HepG2 (cell line): ENCODE data around the gene MADCAM1. TPM values are rescaled to one million over a fixed set of nuclear protein-coding genes. Genes with fewer than 3 reads are reported as not detected.

Experiments
- BRCA1 ChIP-seq: sonication (generic); formaldehyde crosslinking; IDR thresholded peaks from 2 replicates; pipeline ENCODE4 v1.4.0; 2020; ENCODE audit warnings: missing genetic modification reagents
- FOXA1 ChIP-seq, 2 experiments: fragments of 450-650 bp in 1 of 2; sonication (generic) in 1 of 2; formaldehyde crosslinking in 1 of 2; IDR thresholded peaks; 2 replicates each; pipeline versions ENCODE4 v1.4.0 to v1.6.1; 2016 to 2020; ENCODE audit warnings: missing genetic modification reagents in 1 of 2
- GABPB1 ChIP-seq: IDR thresholded peaks from 2 replicates; pipeline ENCODE4 v1.6.1; 2016; ENCODE audit warnings: mild to moderate bottlenecking, missing genetic modification reagents, moderate library complexity, missing compliant biosample characterization
- KLF6 ChIP-seq: IDR thresholded peaks from 2 replicates; pipeline ENCODE4 v1.8.0; 2016; ENCODE audit warnings: missing biosample characterization, missing genetic modification reagents
- PRMT3 ChIP-seq: sonication (generic); formaldehyde crosslinking; IDR thresholded peaks from 2 replicates; pipeline ENCODE4 v1.8.1; 2022; ENCODE audit warnings: low read depth, mild to moderate bottlenecking, moderate library complexity, missing genetic modification reagents, borderline replicate concordance
- RXRA ChIP-seq: sonication (generic); formaldehyde crosslinking; IDR thresholded peaks from 2 replicates; pipeline ENCODE4 v1.5.1; 2020; ENCODE audit warnings: missing genetic modification reagents
- SMAD3 ChIP-seq: sonication (generic); formaldehyde crosslinking; IDR thresholded peaks from 2 replicates; pipeline ENCODE4 v1.4.0; 2020; ENCODE audit warnings: missing genetic modification reagents
- SP4 ChIP-seq: sonication (generic); formaldehyde crosslinking; IDR thresholded peaks from 2 replicates; pipeline ENCODE4 v1.8.1; 2023; ENCODE audit warnings: mild to moderate bottlenecking, missing genetic modification reagents
- TRIM24 ChIP-seq: sonication (generic); formaldehyde crosslinking; IDR thresholded peaks from 2 replicates; pipeline ENCODE4 v1.8.0; 2022; ENCODE audit warnings: mild to moderate bottlenecking, missing genetic modification reagents
- ZC3H13 ChIP-seq: sonication (generic); formaldehyde crosslinking; IDR thresholded peaks from 2 replicates; pipeline ENCODE4 v1.8.1; 2023; ENCODE audit warnings: mild to moderate bottlenecking, missing genetic modification reagents, moderate library complexity
- ZFP36 ChIP-seq: fragments of 150-350 bp; IDR thresholded peaks from 2 replicates; pipeline ENCODE4 v1.6.1; 2018; ENCODE audit warnings: borderline replicate concordance, low read length, low read depth; ENCODE audit not compliant: partially characterized antibody
- ZNF331 ChIP-seq: sonication (generic); formaldehyde crosslinking; IDR thresholded peaks from 2 replicates; pipeline ENCODE4 v1.4.0; 2020; ENCODE audit warnings: missing genetic modification reagents
- ZNF556 ChIP-seq: sonication (generic); formaldehyde crosslinking; IDR thresholded peaks from 2 replicates; pipeline ENCODE4 v1.4.0; 2020; ENCODE audit warnings: mild to moderate bottlenecking, missing genetic modification reagents, borderline replicate concordance
- ZNF770 ChIP-seq: sonication (generic); formaldehyde crosslinking; IDR thresholded peaks from 2 replicates; pipeline ENCODE4 v1.5.0; 2020; ENCODE audit warnings: mild to moderate bottlenecking, missing genetic modification reagents
- polyA plus RNA-seq, 8 experiments: library from polyadenylated mRNA; depleted of rRNA in 3 of 8; stranded (reverse) in 7 of 8; unstranded in 1 of 8; fragments of >200 nt; fragmentation: Illumina TruSeq in 4 of 8; extraction: Trizol in 4 of 8; gene quantifications; 2 replicates each; pipeline versions ENCODE4 v1.2.1 to v1.2.3, GENCODE V29; 2011 to 2016; ENCODE audit warnings: low read depth in 4 of 8, missing spikeins in 1 of 8, mixed read lengths in 1 of 8; ENCODE audit not compliant: insufficient read depth in 1 of 8
- total RNA-seq, 5 experiments: library from RNA; depleted of rRNA; stranded (reverse); fragments of >200 nt; fragmentation: Illumina TruSeq; extraction: Trizol; gene quantifications; 2 replicates each; pipeline ENCODE4 v1.2.3, GENCODE V29; 2016; ENCODE audit warnings: low read depth in 1 of 5
- TF ChIP-seq, protein P1 (sequence below): sonication (generic); formaldehyde crosslinking; IDR thresholded peaks from 2 replicates; pipeline ENCODE4 v1.5.0; 2020; ENCODE audit warnings: mild to moderate bottlenecking, missing genetic modification reagents, borderline replicate concordance
- TF ChIP-seq, protein P2 (sequence below): sonication (generic); formaldehyde crosslinking; IDR thresholded peaks from 2 replicates; pipeline ENCODE4 v1.4.0; 2020; ENCODE audit warnings: mild to moderate bottlenecking, missing genetic modification reagents
- TF ChIP-seq, protein P3 (sequence below): sonication (generic); formaldehyde crosslinking; IDR thresholded peaks from 2 replicates; pipeline ENCODE4 v1.4.0; 2020; ENCODE audit warnings: missing genetic modification reagents, borderline replicate concordance

Gene MADCAM1
- total and polyA plus RNA-seq, 2 of the 13 experiments (the other 11 are each of a cell fraction or from before 2014, with no cell fraction given), result 0.29 to 0.33 TPM

DNA sequence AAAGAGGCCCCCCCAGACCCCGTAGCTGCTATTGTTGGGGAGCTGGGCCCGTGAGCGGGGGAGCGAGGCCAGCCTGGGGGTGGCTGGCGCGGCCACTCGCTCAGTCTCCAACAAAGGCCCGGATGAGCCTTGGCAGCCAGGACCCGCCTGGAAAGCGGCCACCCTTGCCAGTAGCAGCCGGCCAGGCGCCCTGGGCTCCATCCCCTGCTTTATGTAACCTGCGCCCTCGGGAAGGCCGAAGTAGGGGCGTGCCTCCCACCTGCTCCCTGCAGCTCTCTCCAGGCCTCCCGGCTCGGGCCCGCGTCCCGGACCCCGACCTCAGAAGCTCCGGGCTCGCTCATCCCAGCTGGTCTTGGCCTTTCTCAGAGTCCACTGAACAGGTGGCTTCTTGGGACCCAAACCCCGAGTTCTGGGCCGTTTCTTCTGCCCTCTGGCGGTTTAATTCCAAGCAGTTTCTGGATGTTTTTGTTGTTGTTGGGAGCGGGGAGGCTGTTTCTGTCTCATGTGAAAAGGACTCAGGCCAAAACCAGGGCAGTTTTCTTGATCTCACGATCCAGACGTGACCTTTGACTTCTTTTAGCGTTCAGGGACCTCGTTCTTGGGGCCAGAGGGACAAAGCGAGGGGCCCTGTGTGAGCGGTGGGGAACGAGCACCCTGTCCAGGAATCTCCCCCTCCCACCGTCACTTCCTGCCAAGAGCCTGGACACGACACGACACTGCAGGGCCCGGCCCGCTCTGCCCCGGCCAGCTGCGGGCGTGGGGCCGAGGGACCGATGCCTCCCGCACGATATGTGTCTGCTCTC lies 36.5 kb downstream of the MADCAM1 start (continued):
- TF ChIP-seq, protein P1, sequence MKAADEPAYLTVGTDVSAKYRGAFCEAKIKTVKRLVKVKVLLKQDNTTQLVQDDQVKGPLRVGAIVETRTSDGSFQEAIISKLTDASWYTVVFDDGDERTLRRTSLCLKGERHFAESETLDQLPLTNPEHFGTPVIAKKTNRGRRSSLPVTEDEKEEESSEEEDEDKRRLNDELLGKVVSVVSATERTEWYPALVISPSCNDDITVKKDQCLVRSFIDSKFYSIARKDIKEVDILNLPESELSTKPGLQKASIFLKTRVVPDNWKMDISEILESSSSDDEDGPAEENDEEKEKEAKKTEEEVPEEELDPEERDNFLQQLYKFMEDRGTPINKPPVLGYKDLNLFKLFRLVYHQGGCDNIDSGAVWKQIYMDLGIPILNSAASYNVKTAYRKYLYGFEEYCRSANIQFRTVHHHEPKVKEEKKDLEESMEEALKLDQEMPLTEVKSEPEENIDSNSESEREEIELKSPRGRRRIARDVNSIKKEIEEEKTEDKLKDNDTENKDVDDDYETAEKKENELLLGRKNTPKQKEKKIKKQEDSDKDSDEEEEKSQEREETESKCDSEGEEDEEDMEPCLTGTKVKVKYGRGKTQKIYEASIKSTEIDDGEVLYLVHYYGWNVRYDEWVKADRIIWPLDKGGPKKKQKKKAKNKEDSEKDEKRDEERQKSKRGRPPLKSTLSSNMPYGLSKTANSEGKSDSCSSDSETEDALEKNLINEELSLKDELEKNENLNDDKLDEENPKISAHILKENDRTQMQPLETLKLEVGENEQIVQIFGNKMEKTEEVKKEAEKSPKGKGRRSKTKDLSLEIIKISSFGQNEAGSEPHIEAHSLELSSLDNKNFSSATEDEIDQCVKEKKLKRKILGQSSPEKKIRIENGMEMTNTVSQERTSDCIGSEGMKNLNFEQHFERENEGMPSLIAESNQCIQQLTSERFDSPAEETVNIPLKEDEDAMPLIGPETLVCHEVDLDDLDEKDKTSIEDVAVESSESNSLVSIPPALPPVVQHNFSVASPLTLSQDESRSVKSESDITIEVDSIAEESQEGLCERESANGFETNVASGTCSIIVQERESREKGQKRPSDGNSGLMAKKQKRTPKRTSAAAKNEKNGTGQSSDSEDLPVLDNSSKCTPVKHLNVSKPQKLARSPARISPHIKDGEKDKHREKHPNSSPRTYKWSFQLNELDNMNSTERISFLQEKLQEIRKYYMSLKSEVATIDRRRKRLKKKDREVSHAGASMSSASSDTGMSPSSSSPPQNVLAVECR, result peak; percentile 70; the same call in 1 of the 2 replicates
- TF ChIP-seq RXRA (peak; percentile 72; the same call in 1 of the 2 replicates), SP4 (CRISPR knock-in tag) (no peak), ZFP36 (no peak), FOXA1 (IDR thresholded peaks at IDR 0.05) (no peak), FOXA1 (CRISPR knock-in tag; IDR thresholded peaks at IDR 0.05) (no peak), ZNF556 (CRISPR knock-in tag) (0 out of 2 replicates have a peak, but pooled peaks have one; percentile 57), KLF6 (CRISPR knock-in tag) (no peak), GABPB1 (CRISPR knock-in tag) (peak; percentile 88), SMAD3 (CRISPR knock-in tag) (no peak), ZNF331 (CRISPR knock-in tag) (no peak), BRCA1 (CRISPR knock-in tag) (0 out of 2 replicates have a peak, but pooled peaks have one; percentile 30), ZNF770 (0 out of 2 replicates have a peak, but pooled peaks have one; percentile 32), PRMT3 (CRISPR knock-in tag) (no peak), ZC3H13 (CRISPR knock-in tag) (peak; percentile 62; the same call in 1 of the 2 replicates), TRIM24 (CRISPR knock-in tag) (no peak)
- TF ChIP-seq, protein P2, sequence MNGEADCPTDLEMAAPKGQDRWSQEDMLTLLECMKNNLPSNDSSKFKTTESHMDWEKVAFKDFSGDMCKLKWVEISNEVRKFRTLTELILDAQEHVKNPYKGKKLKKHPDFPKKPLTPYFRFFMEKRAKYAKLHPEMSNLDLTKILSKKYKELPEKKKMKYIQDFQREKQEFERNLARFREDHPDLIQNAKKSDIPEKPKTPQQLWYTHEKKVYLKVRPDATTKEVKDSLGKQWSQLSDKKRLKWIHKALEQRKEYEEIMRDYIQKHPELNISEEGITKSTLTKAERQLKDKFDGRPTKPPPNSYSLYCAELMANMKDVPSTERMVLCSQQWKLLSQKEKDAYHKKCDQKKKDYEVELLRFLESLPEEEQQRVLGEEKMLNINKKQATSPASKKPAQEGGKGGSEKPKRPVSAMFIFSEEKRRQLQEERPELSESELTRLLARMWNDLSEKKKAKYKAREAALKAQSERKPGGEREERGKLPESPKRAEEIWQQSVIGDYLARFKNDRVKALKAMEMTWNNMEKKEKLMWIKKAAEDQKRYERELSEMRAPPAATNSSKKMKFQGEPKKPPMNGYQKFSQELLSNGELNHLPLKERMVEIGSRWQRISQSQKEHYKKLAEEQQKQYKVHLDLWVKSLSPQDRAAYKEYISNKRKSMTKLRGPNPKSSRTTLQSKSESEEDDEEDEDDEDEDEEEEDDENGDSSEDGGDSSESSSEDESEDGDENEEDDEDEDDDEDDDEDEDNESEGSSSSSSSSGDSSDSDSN, result peak; percentile 38
- TF ChIP-seq, protein P3, sequence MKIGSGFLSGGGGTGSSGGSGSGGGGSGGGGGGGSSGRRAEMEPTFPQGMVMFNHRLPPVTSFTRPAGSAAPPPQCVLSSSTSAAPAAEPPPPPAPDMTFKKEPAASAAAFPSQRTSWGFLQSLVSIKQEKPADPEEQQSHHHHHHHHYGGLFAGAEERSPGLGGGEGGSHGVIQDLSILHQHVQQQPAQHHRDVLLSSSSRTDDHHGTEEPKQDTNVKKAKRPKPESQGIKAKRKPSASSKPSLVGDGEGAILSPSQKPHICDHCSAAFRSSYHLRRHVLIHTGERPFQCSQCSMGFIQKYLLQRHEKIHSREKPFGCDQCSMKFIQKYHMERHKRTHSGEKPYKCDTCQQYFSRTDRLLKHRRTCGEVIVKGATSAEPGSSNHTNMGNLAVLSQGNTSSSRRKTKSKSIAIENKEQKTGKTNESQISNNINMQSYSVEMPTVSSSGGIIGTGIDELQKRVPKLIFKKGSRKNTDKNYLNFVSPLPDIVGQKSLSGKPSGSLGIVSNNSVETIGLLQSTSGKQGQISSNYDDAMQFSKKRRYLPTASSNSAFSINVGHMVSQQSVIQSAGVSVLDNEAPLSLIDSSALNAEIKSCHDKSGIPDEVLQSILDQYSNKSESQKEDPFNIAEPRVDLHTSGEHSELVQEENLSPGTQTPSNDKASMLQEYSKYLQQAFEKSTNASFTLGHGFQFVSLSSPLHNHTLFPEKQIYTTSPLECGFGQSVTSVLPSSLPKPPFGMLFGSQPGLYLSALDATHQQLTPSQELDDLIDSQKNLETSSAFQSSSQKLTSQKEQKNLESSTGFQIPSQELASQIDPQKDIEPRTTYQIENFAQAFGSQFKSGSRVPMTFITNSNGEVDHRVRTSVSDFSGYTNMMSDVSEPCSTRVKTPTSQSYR (CRISPR knock-in tag), result no peak
